Daoy (cell line): Measurements from ENCODE around the gene TPCN2. TPM values are rescaled to one million over a fixed set of nuclear protein-coding genes. Genes with fewer than 3 reads are reported as not detected.

Experiments
- DNase-seq: peaks from one replicate; pipeline ENCODE4 v3.0.0-alpha.2; 2015; ENCODE audit warnings: low read depth
- total RNA-seq: library from RNA; depleted of rRNA; stranded (reverse); fragments of >200 nt; shearing (Covaris generic); gene quantifications from 2 replicates; pipeline ENCODE4 v1.2.3, GENCODE V29; 2014; rRNA removed

Gene TPCN2
- total RNA-seq, 1 experiment from 2014 or later, result 3.3 TPM

DNA sequence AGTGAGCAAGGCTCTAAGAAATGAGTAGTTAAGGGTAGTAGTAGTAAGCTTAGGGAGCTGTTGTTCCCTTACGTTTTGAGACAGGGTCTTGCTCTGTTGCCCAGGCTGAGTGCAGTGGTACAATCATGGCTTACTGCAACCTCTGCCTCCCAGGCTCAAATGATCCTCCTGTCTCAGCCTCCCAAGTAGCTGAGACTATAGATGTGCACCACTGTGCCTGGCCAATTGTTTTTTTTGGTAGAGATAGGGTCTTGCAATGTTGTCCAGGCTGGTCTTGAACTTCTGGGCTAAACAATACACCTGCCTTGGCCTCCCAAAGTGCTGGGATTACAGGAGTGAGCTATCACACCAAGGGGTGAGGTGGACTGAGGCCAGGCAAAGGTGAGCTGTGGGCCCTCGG lies 117.0 kb downstream of the TPCN2 start:
- DNase-seq, result no peak

DNA sequence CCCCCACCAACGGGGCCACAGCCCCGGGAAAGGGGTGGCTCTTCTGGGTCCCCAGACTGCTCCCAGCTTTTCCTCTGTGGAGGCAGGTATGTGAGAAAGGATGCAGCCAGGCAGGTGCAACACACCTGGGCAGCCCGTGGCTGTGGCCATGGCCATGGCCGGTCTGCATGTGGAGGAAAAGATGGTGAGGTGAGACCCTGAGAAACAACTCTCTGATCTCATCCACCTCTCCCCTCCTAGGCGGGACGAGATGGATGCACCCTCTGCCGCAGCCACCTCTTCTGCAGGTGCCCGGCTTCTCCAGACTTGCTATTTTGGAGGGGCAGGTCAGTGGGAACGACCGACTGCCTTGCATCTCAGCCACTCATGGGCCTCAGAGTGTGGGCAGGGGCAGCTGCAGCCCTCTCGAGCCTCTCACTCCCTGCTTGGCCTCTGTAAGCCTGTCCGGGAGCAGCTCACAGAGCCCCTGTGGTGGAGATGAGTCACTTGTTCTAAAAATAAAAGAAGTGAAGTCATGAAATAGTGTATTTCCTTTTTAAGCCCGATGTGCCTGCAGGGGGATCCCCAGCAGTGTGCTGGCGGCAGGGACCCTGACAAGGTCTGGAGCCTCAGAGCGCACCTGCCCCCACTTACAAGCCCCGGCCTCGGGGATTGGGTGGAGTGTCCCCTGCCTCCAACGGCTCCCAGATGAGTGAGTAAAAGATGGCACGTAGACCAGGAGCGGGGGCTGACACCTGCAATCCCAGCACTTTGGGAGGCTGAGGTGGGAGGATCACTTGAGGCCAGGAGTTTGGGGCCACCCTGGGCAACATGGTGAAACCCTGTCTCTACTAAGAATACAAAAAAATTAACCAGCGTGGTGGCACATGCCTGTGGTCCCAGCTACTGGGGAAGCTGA lies 117.7 kb downstream of the TPCN2 start:
- DNase-seq, result peak; percentile 86

DNA sequence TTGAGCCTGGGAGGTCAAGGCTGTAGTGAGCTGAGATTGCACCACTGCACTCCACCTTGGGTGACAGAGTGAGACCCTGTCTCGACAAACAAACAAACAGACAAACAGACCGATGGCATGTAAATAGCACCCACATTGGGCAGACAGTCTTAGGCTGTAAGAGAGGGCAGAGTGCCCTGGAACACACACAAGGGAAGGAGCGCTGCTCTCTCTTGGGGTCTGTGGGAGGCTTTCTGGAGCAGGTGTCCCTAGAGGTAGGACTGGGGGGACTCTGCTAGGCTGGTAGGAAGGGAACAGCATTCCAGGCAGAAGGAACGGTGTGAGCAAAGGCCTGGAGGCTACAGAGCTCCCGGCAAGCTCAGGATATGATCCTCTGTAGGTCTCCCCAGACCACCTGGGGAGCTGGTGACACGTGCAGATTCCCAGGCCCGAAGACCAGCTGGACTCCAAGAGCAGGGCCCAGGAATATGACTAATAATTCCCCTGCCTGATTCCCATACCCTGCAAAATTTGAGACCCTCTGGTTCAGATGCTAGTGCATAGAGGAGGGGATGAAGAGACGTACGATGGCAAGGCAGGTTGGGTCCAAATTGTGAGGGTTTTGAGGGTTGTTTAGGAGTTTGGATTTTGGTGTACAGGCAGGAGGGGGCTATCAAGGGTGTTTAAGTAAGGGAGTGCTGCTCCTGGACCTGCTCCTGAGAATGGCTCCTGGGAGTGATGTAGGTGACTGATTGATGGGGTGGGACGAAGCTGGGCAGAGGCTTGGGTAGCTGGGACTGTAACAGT lies 118.6 kb downstream of the TPCN2 start:
- no peak for DNase-seq

DNA sequence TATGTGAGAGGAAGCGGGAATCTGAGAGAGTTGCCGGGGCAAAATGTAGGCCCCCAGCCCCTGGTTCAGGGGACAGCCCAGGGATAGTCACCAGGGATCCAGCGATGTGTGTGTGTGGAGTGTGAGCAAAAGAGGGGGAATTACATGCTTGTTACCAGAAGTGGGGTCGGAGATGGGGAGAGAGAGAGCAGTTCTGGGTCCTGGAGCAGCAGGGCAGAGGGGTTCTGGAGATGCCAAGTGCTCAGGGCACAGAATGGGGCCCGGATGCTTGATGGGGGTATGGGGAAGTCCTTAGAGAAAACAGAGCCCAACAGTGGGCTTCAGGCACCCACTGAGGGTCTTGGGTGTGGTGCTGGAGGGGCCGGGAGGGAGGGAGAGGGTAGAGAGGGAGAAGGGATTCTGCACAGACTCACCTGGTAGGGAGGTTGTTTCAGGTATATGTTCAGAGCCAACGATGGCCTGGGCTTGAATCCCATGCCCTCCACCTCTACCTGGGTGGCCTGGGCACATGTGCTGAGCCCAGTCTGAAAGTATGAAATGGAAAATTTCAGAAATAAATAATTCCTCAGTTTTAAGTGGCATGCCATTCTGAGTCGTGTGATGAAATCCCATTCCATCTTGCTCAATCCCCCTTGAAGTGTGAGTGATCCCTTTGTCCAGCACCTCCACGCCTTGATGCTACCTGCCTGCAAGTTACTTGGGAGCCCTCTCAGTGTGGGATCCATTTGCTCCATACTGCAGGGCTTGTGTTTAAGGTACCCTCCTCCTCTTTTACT lies 119.4 kb downstream of the TPCN2 start:
- DNase-seq, result no peak

DNA sequence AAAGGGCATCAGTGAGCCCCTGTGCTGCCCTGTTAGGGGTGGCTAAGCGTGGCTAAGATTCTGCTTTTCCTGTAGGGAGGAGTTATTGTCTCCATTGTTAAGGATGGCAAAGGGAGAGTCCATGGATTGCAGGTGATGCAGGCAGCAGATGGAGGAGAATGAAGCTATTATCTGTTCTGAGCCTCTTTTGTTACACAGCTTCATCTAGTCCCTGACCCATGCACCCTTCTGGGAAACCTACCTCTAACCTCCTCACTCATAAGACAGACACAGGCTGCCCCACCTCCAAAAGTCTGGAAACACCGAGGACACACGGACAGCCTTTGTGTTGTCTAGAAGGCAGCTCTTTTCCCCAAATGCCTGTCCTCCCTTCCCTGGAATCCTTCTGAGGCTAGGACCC lies 120.7 kb downstream of the TPCN2 start:
- no peak for DNase-seq

DNA sequence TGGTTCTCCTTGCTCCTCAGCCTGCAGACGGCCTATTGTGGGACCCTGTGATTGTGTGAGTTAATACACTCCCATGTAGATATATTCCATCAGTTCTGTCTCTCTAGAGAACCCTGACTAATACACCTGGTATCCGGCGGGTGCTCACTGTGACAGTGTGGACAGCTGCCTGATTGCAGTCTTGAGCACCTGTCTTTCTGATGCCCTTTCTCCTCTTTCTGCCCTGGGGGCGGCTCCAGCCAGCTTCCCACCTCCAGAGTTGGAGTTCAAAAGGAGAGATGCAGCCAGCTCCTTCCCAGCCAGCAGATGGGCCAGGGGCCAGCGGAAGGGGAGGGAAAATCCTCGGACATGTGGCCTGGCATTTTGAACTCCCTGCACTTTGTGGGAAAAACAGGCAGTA lies 122.0 kb downstream of the TPCN2 start:
- no peak for DNase-seq

DNA sequence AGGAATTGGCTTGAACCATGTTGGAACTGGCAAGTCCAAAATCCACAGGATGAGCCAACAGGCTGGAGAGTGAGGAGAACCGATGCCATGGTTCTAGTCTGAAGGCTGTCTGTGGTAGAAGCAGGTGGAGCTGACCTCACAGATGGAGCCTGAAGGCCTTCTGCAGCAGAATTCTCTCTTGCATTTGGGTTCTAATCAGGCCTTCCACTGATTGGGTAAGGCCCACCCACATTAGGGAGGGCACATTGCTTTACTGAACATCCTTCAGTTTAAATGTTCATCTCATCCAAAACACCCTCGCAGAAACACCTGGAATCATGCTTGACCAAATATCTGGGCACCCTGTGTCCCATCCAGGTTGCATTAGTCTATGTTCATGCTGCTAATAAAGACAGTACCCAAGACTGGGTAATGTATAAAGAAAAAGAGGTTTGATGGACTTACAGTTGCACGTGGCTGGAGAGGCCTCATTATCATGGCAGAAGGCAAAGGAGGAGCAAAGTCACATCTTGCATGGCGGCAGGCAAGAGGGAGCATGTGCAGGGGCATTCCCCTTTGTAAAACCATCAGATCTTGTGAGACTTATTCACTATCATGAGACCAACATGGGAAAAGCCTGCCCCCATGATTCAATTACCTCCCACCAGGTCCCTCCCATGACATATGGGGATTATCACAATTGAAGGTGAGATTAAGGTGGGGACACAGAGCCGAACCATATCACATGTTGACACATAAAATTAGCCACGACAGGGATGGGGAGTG lies 122.9 kb downstream of the TPCN2 start:
- no peak for DNase-seq

DNA sequence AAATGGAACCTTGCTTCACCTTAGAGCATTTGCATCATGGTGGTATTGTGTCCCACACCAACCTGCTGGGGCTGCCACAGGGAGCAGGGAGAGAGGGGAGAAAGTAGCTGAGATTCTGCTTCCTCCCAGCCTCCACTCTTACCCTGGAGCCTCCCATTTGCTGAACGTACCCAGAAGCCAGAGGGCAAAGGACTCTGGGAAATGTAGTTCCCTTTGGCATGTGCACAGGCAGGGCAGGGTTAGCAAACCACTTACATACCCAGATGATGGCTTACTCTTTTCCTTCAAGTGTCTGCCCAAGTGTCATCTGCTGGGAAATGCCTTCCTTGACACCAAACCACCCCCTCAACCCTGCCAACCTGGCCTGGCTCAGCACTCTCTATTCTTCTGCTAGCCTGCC lies 123.9 kb downstream of the TPCN2 start:
- no peak for DNase-seq

DNA sequence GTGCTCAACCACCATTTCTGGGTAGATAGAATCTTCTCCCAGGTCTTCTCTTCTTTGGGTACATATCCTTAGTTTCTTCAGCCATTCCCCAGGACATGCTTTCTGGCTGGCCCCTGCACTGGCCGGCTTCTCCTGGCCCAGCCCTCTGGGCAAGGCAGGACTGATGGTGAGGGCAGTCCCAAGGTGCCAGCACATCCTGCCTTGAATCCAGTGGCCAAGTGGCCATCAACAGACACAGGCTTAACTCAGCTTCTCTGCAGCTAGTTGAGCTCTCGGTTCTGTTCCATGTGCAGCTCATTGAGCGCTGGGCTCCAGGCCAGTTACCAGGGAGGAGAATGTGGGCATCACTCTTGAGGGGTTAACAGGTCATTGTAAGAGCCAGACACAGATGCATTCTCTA lies 124.6 kb downstream of the TPCN2 start:
- DNase-seq, result no peak

DNA sequence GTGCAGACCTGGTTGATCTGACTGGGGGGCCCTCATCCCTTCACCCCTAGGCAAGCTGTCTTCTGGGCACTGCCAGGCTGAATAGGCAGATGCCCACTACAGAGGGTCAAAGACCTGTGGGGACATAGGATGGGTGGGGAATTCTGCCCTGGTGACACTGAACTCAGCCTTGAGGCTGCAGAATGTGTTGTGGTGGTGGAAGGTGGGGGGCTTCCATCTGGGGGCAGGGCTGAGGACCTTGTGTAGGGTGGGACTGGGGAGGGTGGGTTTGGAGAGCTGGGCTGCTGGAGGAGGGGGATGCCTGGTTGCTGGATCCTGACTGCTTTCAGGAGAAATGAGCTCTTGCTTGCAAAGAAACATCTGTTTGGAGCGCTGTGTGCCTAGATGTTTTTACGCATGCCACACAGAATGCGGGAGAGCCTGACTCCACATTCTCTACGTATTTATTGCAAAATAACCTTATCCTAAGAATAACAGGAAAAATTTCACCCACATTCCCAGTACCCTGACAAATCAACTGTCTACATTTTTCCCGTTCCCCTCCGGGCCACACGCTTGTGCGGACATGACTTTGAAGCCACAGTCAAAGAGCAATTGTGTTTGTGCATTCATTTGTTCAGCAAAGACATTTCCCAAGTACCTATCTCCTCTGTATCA lies 125.3 kb downstream of the TPCN2 start:
- no peak for DNase-seq

DNA sequence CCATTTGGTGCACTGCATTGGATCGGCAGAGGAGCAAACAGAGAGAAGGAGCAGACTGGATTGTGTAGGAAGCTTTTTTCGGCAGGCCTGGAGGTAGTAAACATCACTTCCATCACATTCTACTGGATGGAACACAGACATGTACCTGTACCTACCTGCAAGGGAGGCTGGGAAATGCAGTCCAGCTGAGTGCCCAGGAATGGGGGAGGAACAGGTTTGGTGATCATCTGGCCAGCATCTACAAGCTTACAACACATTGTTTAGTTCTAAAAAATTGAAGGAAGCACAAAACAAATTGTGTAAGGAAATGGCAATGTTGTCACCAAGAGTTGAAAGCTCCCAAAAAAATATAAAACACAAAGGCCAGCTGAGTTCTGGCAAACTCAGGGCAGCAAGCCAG lies 126.1 kb downstream of the TPCN2 start:
- DNase-seq, result no peak

DNA sequence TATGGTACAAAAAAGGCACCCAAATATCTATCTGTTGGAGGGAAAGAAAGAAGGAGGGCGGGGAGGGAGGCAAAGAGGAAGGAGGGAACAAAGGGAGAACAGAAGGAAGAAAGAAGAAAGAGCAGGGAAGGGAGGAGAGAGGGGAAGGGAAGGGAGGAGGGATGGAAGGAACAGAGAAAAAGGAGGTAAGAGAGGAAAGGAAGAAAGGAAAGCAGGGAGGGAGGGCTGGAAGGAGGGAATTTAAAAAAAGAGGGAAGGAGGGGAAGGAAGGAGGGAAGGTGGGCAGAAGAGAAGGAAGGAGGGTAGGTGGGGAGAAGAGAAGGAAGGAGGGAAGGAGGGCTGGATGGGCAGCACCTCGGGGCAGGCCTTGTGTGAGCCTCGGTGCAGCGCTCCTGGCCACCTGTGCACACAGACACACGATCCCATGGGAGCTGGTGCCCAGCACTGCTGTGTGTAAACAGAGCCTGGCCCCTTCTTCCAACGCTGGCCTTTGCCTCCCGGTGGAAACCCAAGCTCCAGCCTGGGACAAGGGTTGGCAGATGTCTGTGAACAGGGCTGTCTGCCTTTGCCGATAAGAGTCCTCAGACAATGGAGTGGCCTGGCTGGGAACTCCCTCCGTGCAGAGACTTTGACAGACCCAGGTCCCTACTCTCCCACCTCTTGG lies 130.2 kb downstream of the TPCN2 start:
- no peak for DNase-seq

DNA sequence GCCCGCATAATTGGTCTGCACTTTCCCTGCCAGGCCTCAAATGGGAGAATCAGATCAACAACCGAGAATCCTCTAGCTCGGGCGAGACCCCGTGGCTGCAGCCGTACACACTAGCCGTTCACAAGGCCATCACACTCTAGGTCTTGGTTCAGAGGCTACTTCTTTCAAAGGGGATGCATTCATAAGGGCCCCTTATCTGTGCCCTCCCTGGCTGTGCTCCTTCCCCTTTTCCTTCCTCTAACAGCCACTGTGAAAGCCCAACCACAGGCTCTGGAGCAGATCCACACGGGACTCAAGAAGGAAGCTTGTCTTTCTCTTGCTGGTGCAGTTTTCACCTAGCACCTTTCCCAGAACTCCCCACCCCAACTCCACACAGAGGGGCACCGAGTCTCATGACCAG lies 131.5 kb downstream of the TPCN2 start:
- DNase-seq, result no peak

DNA sequence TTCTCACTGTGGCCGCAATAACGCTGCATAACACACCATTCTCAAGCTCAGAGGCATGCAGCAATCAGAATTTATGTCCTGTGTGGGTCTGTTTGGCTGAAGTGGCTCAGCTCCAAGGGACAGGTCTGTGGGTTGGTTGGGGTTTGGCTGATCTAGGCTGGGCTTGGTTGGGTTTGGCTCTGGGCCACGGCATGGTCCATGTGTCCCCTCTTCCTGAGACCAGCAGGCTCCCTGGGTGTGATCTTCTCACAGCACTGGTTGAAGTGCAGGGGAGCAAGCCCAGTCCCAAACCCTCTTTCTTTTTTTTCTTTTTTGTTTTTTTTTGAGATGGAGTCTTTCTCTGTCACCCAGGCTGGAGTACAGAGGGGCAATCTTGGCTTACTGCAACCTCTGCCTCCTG lies 132.0 kb downstream of the TPCN2 start:
- DNase-seq, result no peak

DNA sequence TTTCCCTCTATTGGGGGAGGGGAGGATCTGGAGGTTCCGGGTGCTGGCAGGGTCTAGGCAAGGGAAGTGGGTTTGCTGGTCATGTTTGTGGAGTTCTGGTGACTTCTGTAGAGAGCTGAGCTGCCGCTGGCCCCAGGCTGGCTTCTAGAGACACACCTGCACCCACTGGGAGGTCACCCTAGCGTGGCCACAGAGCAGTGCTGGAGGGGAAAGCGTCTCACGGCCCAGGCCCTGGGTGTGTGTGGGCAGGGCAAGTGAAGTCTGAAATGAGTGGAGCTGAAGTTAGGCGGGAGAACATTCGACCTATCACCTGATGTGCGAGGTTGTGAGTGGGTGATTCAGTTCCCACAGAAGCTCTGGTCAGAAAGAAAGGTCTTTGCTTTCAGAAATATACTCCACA lies 134.9 kb downstream of the TPCN2 start:
- no peak for DNase-seq

Other genes starting within 250 kb of the TPCN2 start
- 12.4 and 16.5 TPM in 2 replicates for gene CPT1A, start 207.0 kb upstream of the TPCN2 start, total RNA-seq
- 111 and 163 TPM in 2 replicates for gene MRPL21, start 145.1 kb upstream of the TPCN2 start, total RNA-seq
- gene IGHMBP2, start 145.0 kb upstream of the TPCN2 start, total RNA-seq, result 7.6 and 10.3 TPM in 2 replicates
- not detected in 2 replicates for gene MRGPRD, start 67.9 kb upstream of the TPCN2 start, total RNA-seq
- gene MRGPRF, start 35.7 kb upstream of the TPCN2 start, total RNA-seq, result not detected in 2 replicates
- gene SMIM38, start 107.0 kb downstream of the TPCN2 start, total RNA-seq, result not detected in 2 replicates
- gene MYEOV, start 245.2 kb downstream of the TPCN2 start, total RNA-seq, result 5.6 and 13.6 TPM in 2 replicates